HEK293 (cell line): ENCODE data around the gene PDE4D.

ENCODE experiments used
- ATF2 ChIP-seq: fragments of 450-650 bp; formaldehyde crosslinking; IDR thresholded peaks from 2 replicates; pipeline ENCODE4 v1.5.1; 2016; ENCODE audit warnings: missing biosample characterization, missing genetic modification characterization, low read depth
- CTCF ChIP-seq: fragments of 450-650 bp; formaldehyde crosslinking; IDR thresholded peaks from 2 replicates; pipeline ENCODE4 v1.5.1; 2016; ENCODE audit warnings: missing biosample characterization, missing genetic modification characterization
- FEZF1 ChIP-seq: fragments of 450-650 bp; formaldehyde crosslinking; IDR thresholded peaks from 2 replicates; pipeline ENCODE4 v1.5.1; 2016; ENCODE audit warnings: missing biosample characterization, missing genetic modification characterization
- KLF7 ChIP-seq: fragments of 450-650 bp; formaldehyde crosslinking; IDR thresholded peaks from 2 replicates; pipeline ENCODE4 v1.5.1; 2016; ENCODE audit warnings: missing biosample characterization, missing genetic modification characterization, borderline replicate concordance
- PRDM10 ChIP-seq: fragments of 450-650 bp; formaldehyde crosslinking; IDR thresholded peaks from 2 replicates; pipeline ENCODE4 v1.5.1; 2016; ENCODE audit warnings: missing biosample characterization, missing genetic modification characterization
- PRDM4 ChIP-seq: fragments of 450-650 bp; formaldehyde crosslinking; IDR thresholded peaks from 2 replicates; pipeline ENCODE4 v1.5.1; 2017; ENCODE audit warnings: missing biosample characterization, missing genetic modification characterization
- TCF7L2 ChIP-seq: IDR thresholded peaks from 2 replicates; pipeline ENCODE4 v1.6.1; 2011; ENCODE audit warnings: low read depth, mild to moderate bottlenecking, inconsistent platforms, low read length, moderate library complexity, borderline replicate concordance
- ZEB2 ChIP-seq: fragments of 450-650 bp; formaldehyde crosslinking; IDR thresholded peaks from 2 replicates; pipeline ENCODE4 v1.5.1; 2016; ENCODE audit warnings: missing biosample characterization, missing genetic modification characterization
- ZNF121 ChIP-seq: fragments of 450-650 bp; formaldehyde crosslinking; IDR thresholded peaks from 2 replicates; pipeline ENCODE4 v1.5.1; 2016; ENCODE audit warnings: missing biosample characterization, missing genetic modification characterization
- ZNF184 ChIP-seq: fragments of 450-650 bp; IDR thresholded peaks from 2 replicates; pipeline ENCODE4 v1.5.1; 2018; ENCODE audit warnings: missing biosample characterization, mild to moderate bottlenecking, missing genetic modification characterization
- ZNF274 ChIP-seq, 2 experiments: fragments of 200-500 bp in 1 of 2; fragments of 450-650 bp in 1 of 2; sonication (Bioruptor generic) in 1 of 2; formaldehyde crosslinking in 1 of 2; IDR thresholded peaks; 2 replicates each; pipeline versions ENCODE4 v1.5.1 to v1.6.1; 2014 to 2016; ENCODE audit warnings: borderline replicate concordance in 1 of 2, inconsistent platforms in 1 of 2, low read length in 1 of 2, missing biosample characterization in 1 of 2, missing genetic modification characterization in 1 of 2
- ZNF791 ChIP-seq: fragments of 450-650 bp; formaldehyde crosslinking; IDR thresholded peaks from 2 replicates; pipeline ENCODE4 v1.5.1; 2016; ENCODE audit warnings: missing biosample characterization, missing genetic modification characterization
- TF ChIP-seq, protein P1 (sequence below): fragments of 450-650 bp; IDR thresholded peaks from 2 replicates; pipeline ENCODE4 v1.5.1; 2018; ENCODE audit warnings: missing biosample characterization, mild to moderate bottlenecking, missing genetic modification characterization

GRCh38 chr5:59241119-59241518 is 652.4 kb downstream of the PDE4D start:
- TF ChIP-seq ZNF791 (tag by site-specific recombination) (no peak), ZNF184 (no peak), CTCF (tag by site-specific recombination) (no peak), ZEB2 (tag by site-specific recombination) (no peak), ZNF274 (IDR thresholded peaks at IDR 0.05; ENCODE audit: low read length) (no peak), ZNF274 (tag by site-specific recombination; IDR thresholded peaks at IDR 0.05; ENCODE audit: borderline replicate concordance) (no peak), PRDM10 (no peak), PRDM4 (tag by site-specific recombination) (no peak), KLF7 (tag by site-specific recombination) (no peak), FEZF1 (tag by site-specific recombination) (no peak), TCF7L2 (no peak), ATF2 (tag by site-specific recombination) (no peak), ZNF121 (no peak)
- TF ChIP-seq, protein P1, sequence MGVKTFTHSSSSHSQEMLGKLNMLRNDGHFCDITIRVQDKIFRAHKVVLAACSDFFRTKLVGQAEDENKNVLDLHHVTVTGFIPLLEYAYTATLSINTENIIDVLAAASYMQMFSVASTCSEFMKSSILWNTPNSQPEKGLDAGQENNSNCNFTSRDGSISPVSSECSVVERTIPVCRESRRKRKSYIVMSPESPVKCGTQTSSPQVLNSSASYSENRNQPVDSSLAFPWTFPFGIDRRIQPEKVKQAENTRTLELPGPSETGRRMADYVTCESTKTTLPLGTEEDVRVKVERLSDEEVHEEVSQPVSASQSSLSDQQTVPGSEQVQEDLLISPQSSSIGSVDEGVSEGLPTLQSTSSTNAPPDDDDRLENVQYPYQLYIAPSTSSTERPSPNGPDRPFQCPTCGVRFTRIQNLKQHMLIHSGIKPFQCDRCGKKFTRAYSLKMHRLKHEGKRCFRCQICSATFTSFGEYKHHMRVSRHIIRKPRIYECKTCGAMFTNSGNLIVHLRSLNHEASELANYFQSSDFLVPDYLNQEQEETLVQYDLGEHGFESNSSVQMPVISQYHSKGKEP (tag by site-specific recombination): no peak
